Measurements from ENCODE around the gene TMOD4.

DNA sequence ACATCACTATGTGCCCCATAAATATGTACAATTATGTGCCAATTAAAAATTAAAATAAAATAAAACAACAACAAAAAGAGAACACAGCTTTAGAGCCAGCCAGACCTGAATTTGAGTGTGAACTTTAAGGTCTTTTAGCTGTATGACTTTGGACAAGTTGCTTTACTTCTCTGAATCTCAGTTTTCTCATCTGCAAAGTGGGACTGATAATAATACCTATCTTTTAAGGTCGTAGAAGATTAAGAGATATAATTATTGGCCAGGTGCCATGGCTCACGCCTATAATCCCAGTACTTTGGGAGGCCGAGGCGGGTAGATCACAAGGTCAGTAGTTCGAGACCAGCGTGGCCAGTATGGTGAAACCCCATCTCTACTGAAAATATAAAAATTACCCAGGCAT, 17.5 kb upstream of the TMOD4 start:
- TF ChIP-seq, protein P1, sequence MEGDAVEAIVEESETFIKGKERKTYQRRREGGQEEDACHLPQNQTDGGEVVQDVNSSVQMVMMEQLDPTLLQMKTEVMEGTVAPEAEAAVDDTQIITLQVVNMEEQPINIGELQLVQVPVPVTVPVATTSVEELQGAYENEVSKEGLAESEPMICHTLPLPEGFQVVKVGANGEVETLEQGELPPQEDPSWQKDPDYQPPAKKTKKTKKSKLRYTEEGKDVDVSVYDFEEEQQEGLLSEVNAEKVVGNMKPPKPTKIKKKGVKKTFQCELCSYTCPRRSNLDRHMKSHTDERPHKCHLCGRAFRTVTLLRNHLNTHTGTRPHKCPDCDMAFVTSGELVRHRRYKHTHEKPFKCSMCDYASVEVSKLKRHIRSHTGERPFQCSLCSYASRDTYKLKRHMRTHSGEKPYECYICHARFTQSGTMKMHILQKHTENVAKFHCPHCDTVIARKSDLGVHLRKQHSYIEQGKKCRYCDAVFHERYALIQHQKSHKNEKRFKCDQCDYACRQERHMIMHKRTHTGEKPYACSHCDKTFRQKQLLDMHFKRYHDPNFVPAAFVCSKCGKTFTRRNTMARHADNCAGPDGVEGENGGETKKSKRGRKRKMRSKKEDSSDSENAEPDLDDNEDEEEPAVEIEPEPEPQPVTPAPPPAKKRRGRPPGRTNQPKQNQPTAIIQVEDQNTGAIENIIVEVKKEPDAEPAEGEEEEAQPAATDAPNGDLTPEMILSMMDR (IDR thresholded peaks at IDR 0.05), result no peak
- TF ChIP-seq POLR2A (IDR thresholded peaks at IDR 0.05), result no peak

All from body of pancreas (tissue), 4 donors.